HG03039 (cell line): ENCODE results near the gene MS4A10.
"Not testable (repeated sequence)": the region's sequence is repeated elsewhere in the genome, so short reads cannot be mapped to it uniquely, and the experiment has no call there.

Experiments
- ATAC-seq: cut with Tn5 transposase; IDR thresholded peaks from one replicate; pipeline ENCODE4 v1.9.1; 2021; ENCODE audit warnings: mild to moderate bottlenecking, moderate library complexity; ENCODE audit not compliant: unreplicated experiment

Gene MS4A10

DNA sequence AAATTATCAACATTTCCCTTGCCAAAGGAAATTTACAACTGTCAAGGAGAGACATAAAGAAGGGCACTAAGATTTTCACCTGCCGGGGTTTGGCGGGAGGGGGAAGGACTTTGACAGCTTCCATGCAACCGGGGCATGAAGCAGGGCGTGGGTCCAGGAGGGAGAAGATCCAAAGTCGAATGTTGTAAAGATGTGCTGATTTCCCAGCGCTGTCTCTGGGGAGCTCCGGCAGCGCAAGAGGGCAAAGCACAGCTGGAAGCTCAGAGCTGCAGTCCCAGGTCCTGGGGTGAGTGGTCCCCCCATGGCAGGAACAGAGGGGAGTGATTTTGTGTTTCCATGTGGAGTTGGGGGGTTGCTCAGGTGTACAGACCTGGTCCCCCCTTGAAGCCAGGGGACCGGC is at the start of gene MS4A10:
Gene MS4A10 (plus strand): TSS at position 198 of the 400 bp plus-strand sequence. CDS start 5,003 bp downstream, outside the sequence.
- ATAC-seq = no peak

DNA sequence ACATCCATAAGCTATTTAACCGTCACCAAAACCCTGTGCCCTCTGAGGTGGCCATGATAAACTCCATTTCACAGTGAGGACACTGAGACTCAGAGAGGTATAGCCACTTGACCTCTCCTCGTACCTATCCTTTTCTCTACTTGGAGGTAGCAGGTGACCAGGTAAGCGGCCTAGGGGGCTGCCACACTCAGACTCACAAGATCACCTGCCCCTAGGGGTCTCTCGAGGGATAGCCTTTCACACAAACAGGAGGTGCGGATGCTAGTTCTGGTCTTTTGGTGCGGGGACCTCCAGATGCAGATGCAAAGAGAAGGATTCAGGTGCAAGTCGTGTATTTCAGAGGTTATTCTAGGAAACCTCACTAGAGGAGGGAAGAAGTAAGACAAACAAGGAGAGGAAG is 46.0 kb upstream of the MS4A10 start:
- no peak for ATAC-seq

DNA sequence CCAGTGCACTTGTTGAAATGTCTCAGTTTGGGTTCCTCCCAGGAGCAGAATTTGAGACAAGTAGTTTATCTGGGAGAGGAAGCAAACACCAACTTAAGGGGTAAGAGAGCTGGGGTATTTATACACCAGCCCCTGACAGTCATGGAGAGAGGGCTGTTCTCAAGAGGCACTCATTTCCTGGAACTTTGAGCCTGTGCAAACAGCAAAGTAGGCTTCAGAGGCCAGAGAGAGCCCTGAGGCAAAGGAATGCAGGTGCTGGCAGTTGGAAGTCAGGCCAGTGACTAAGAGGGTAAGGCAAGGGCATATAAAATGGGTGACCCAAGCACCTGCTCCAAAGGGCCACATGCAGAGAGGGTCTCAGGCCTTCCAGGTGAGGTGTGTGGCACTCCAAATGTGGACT is 44.6 kb upstream of the MS4A10 start:
- no peak for ATAC-seq

DNA sequence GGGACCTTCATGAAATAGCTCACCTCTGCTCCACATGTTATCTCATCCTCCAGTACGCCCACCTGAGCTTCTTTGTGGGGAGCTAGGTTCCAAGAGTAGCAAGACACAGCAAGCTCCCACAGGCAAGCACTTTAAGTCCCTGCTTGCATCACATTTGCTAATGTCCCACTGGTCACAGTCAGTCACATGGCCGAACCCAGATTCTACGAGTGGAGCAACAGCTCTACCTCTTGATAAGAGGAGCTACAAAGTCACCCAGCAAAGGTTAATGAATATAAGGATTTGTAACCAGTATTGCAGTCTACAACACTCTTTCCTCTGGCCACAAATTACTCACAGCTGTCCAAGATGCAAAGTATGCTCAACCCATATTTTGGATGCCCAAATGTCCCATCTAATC is 43.7 kb upstream of the MS4A10 start:
- no peak for ATAC-seq

DNA sequence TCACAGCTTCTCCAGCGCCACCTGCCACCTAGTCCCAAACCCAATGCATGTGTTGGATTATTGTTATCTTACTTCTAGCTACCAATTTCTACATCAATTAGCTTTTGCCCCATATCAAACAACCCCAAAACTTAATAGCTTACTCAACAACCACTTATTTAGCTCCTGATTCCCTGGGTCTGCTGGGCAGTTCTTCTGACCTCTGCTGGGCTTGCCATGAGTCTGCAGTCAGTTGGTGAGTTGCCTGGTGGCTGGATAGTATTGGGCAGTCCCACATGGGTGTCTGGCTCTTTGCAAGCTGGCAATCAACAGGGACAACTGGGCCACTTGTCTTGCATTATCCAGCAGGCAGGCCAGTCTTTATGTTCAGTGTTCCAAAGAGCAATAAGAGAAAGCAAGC is 42.1 kb upstream of the MS4A10 start:
- no peak for ATAC-seq

DNA sequence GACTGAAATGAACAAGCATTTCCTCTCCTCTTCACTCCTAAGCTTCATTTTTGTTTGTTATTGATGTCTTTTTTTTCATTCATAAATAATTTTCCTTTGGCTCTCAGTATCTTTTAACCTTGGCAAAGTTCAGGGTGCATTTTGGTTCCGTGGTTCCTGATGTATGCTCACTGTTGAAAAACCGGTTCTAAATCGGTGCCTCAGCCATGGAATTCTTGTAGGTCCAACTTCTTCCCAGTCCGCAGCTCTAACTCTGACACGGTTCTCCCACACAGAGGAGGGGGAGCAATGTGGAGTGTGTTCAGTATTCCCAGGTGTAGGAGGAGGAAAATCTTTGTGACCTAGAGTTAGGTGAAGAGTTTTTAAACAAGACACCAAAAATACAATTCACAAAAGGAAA is 41.0 kb upstream of the MS4A10 start:
- ATAC-seq = no peak

DNA sequence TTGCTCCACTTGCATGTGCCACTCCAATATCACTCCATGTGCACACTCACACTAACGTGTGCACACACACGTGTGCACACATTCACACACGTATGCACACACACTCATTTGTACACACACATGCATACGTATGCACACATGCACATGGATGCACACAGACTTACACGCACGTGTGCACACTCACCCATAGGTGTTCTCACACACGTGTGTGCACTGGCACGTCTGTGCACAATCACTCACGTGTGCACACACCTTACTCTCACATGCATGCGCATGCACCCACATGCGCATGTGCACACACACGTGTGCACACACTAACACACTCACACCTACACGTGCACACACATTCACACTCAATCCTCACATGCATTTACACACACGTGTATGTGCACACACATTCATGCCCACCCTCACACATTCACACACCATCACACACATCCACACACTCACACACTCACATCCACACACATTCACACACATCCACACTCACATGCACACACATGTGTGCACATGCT is 37.7 kb upstream of the MS4A10 start:
- no peak for ATAC-seq

DNA sequence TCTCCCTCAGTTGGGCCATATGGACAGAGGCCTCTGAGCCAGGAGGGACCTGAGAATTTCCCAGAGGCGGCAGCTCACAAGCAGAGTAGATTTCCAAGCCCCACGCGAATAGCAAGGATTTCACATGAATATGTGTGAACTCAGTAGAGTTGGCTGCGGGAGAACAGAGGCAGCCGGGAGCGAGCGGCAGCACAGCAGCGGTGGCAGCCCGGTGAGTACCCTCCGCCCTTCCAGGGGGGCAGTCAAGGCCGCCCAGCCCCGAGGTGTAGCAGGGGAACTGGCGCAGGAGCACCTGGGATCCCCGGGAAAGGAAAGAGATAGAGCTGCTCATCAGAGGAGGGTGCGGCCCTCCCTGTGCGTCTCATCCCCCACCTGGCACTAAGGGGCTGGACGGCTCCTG is 36.9 kb upstream of the MS4A10 start:
- ATAC-seq = no peak

DNA sequence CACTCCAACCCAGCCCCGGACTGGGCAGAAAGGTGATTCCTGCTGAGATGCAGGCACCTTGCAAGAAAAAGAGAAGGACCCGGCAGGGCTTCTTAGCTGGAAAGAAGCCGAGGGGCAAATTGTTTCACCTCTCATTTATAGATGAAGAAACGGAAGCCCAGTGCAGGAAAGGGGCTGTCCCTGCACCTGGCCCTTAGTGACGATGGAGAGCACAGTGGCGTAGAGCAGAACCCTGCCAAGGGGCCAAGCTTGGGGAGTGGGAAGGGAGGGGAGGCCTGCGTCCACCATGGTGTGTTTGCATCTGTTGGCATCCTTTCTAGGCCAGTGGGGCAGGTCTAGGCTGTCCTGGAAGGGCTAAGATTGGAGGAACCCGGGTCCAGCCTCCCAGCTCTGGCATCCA is 36.3 kb upstream of the MS4A10 start:
- ATAC-seq = no peak

DNA sequence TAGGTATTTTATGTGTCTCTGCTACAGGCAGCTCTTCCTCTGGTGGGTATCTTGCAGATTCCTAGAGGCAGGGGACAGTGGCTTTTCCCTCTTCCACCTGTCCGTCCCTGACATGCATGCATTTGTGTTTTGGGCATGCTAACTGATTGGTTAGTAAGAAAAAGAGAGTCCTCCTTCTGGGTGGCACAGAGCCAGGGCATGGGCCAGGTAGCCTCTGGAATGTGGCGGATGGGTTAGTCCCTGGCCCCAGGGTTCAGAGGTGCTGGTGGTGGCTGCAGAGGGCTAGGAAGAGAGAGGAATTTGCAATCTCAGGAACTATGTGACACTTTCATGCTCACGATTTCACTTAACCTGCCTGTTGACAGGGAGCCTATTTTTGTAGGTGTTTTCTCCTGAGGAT is 34.2 kb upstream of the MS4A10 start:
- ATAC-seq = no peak

DNA sequence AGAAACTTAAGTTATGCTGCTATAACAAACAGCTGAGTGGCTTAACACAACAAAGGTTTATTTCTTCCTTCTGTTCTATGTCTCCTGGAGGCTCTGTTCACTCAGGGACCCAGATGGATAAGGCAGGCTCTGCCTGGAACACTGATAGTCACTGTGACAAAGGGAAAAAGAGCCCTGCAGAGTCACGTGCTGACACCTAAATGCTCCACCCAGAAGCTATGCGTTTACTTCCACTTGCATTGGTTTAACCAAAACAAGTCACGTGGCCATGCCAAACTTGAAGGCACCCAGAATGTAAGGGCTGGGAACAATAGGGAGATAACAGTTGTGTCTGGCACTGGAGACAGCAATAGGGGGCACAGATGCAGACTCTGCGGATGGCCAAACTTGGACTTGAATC is 31.8 kb upstream of the MS4A10 start:
- no peak for ATAC-seq

DNA sequence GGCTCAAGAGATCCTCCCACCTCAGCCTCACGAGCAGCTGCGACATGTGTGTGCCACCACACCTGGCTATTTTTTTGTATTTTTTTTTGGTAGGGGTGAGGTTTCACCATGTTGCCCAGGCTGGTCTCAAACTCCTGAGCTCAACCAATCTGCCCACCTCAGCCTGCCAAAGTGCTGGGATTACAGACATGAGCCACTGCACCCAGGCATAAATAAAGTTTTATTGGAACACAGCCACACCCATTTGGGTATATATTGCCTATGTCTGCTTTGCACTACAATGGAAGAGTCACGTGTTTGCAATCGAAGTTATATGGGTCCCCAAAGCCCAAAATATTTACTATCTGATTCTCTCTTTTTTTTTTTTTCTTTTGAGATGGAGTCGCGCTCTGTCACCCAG is 30.2 kb upstream of the MS4A10 start:
- no peak for ATAC-seq

DNA sequence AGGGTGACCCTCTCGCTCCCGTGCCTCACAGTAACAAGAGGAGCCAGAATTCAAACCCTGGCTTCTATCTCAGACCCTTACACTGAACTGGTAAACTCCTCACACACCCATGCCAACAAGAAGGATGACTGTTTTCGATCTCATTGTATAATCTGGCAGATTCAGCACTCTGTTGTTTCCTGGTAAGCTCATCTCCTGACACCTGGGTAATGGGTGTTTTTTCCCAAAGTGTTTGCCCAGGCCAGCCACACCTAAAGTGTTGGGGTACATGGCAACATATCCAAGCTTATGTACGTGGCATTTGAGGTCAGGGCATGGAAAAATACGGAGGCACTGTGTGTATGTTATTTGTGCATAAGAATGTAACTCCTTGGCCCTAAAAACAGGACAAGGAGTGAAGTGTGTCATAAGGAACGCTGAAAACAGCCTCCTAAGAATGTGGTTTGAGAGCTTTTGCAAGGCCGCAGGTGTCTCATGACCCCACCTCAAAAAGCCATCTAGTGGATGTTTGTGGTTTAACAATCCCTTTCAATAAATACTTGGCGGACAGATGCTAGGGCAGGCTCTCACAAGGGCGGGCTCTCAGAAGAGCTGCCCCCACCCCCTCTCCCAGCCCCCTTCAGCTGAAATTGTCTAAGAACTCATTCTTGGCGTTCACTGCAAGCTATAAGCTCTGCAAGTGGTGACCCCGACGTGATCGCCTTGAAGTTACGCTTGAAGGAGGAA is 28.7 kb upstream of the MS4A10 start, which contains the start of gene MS4A15:
Gene MS4A15 (plus strand): TSS at position 561 of the 726 bp plus-strand sequence. CDS start 6,867 bp downstream, outside the sequence.
- no peak for ATAC-seq

DNA sequence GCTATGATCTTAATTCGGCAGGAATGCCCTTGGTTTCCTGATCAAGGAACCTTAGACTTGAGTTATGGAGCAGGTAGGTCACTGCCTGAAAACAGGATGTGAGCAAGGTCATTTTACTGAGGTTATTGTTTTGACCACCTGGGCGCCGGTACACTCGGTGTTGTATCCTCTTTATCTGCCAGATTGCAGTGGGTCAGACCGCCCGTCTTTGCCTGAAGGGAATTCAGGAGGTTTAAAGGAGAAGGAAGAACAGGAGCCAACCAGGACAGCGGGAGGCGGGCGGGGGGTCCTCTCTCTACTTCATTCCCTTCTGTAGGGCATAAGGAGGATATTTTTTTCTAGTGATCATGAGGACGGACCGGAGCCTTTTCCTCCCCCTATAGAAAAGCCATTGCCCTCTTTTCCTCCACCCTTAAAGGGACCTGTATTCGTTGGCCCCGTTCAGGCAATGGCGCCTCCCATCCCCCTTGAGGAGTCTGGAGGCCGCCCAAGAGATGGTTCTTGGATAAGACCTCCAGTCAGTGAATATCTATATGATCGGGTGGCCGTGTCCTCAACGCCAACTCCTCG is 27.8 kb upstream of the MS4A10 start:
- ATAC-seq = no peak

DNA sequence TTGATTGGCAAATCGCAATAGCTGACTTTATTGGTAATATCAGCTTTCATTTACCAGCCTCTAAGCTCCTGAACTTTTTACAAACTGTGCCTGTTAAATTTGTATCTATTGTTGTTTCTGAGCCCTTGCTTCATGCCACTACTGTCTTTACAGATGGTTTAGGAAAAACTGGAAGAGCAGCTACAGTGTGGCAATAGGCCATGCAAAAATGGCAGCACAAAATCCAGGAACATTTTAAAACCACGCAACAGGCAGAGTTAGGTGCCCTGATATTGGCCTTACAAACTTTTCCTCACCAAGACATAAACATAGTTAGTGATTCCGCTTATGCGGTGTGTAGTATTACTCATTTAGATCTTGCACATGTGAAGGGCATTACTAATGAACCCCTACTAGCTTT is 26.5 kb upstream of the MS4A10 start:
- ATAC-seq = not testable (repeated sequence)

DNA sequence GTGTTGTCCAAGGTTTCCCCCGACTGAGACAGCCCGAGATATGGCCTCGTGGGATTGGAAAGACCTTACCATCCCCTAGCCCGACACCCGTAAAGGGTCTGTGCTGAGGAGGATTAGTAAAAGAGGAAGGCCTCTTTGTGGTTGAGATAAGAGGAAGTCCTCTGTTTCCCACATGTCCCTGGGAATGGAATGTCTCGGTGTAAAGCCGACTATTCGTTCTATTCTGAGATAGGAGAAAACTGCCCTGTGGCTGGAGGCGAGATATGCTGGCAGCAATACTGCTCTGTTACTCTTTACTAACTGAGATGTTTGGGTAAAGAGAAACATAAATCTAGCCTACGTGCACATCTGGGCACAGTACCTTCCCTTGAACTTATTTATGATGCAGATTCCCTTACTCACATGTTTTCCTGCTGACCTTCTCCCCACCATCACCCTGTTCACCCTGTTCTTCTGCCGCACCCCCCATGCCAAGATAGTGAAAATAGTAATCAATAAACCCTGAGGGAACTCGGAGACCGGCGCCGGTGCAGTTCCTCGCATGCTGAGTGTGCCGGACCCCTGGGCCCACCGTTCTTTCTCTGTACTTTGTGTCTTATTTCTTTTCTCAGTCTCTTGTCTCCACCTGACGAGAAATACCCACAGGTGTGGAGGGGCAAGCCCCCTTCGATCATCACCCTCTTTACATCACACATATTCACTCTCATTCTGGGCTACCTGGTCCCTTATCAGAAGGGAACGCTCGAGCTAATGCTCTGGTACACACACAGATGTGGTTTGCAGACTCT is 25.5 kb upstream of the MS4A10 start:
- not testable (repeated sequence) for ATAC-seq

DNA sequence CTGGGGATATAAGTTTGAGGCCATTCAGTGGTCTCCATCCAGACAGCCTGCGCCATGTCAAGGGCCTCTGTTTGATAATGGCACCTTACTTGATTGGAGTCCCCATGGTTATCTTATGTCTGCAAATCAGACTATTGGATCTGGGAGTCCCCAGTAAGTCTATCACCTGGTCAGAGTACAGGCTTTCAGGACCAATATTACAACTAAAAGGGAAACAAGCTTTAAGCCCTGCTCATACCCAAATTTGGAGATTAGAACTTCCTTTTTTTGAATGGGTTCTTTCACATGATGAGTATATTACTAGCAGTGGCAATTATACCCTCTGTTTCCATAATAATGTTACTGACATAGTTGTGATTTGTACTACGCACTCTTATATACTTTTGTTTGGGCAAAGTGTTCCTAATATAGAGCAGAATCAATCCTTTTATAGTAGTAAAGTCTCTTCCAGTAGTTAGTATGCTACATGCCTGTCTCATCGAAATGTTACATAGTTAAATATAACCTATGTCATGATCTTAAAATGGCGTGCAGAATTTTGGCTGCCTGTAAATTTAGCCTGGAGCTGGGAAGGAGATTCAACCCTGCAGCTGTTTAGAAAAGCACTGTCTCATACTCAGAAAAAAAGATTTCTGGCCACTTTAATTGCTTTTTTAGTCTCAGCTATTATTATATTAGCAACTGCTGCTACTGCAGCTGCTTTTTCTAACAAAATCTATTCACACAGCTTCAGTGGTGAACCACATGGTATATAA is 23.5 kb upstream of the MS4A10 start:
- ATAC-seq = no peak

DNA sequence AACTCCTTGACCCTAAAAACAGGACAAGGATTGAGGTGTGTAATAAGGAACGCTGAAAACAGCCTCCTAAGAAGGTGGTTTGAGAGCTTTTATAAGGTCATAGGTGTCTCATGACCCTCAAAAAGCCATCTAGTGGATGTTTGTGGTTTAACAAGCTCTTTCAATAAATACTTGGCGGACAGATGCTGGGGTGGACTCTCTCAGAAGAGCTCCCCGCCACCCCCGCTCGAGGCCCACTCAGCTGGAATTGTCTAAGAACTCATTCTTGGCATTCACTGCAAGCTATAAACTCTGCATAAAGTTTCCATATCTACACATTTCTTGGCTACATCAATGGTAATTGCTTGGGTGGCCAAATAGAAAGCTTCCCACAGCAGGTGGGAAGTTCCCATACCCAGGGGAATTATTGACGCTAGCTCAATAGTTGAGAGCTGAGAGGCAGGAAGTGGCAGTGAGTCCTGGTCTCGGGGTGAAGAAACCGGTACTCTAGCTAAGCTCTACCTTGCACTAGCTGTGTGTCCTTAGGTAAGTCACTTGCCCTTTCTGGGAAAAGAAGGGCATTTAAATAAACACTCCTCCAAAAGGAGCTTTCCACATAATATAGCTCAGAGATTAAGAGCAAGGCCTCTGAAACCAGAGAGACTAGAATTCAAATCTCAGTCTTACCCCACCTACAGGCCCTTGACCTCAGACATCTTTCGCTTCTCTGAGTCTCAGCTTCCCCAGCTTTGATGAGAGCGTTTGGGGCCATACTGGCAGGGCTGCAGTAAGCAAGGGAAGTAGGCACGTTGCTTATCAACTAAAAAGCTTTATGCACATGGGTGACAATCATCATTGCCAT is 22.1 kb upstream of the MS4A10 start:
- ATAC-seq = peak; percentile 62

DNA sequence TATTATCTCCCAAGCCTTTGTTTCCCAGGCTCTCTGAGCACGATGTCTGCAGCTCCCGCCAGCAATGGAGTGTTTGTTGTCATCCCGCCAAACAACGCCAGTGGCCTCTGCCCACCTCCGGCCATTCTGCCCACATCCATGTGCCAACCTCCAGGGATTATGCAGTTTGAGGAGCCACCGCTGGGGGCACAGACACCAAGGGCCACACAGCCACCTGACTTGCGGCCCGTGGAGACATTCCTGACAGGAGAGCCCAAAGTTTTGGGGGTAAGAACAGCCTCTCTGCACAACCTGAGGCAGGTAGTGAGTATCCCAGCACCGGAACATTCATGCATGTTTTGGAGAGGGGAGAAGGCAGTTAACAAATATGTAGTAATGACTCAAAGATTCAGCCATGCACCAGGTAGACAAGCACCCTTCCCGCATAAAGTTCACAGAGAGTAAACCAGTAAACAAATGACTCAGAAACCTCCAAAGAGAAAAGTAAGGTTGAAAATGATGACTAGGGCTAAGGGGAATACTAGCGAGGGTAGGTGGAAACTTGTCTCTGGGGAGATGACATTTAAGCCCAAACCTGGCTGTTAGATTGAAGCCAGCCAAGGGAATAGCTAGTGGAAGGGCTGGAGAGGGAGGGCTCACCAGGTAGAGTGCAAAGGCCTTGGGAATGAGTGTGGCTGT is 21.3 kb upstream of the MS4A10 start:
- no peak for ATAC-seq

DNA sequence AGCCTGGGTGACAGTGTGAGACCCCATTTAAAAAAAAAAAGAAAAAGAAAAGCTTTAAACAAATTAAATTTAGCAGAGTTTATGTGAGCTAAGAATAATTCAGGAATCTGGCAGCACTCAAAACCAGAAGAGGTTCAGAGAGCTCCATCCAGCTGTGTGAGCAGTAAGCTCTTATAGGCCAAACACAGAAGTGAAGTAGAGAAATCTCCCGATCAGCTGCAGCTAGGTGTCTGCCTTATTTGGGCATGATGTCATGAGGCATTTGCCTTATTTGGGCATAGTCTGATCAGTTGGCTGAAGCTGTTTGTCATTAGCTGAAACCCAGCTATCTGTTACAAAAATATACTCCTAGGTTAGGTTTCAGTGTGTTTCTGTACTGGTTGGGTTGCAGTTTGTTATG is 20.3 kb upstream of the MS4A10 start:
- no peak for ATAC-seq
